SJSA1 (cell line): Measurements from ENCODE around the gene FARP1. TPM values are rescaled to one million over a fixed set of nuclear protein-coding genes. Genes with fewer than 3 reads are reported as not detected.
A peak's percentile ranks its signal among the peaks of the same experiment; 100 is the strongest.

Source experiments
- DNase-seq, 2 experiments: peaks; one replicate each; pipeline ENCODE4 v3.0.0-alpha.2; 2015 to 2020; ENCODE audit warnings: low spot score in 2 of 2, low read depth in 1 of 2
- H3K27ac ChIP-seq: fragments of 250-450 bp; sonication (Bioruptor Pico); 2 replicates; pipeline ENCODE4 v1.5.1; 2020; ENCODE audit warnings: mild to moderate bottlenecking, moderate library complexity
- H3K27me3 ChIP-seq: fragments of 250-450 bp; sonication (Bioruptor Pico); replicated peaks from 2 replicates; pipeline ENCODE4 v1.5.1; 2020; ENCODE audit warnings: mild to moderate bottlenecking, moderate library complexity
- H3K36me3 ChIP-seq: fragments of 250-450 bp; sonication (Bioruptor Pico); 2 replicates; pipeline ENCODE4 v1.5.1; 2020; ENCODE audit warnings: mild to moderate bottlenecking
- H3K4me1 ChIP-seq: fragments of 250-450 bp; sonication (Bioruptor Pico); replicated peaks from 2 replicates; pipeline ENCODE4 v1.6.1; 2021; ENCODE audit warnings: mild to moderate bottlenecking
- H3K4me3 ChIP-seq: fragments of 250-450 bp; sonication (Bioruptor Pico); 2 replicates; pipeline ENCODE4 v1.5.1; 2020; ENCODE audit warnings: mild to moderate bottlenecking
- H3K9me3 ChIP-seq: fragments of 250-450 bp; sonication (Bioruptor Pico); replicated peaks from 2 replicates; pipeline ENCODE4 v1.5.1; 2020; ENCODE audit warnings: mild to moderate bottlenecking
- total RNA-seq: library from RNA; depleted of rRNA; stranded (reverse); fragments of >200 nt; shearing (Covaris generic); gene quantifications from 2 replicates; pipeline ENCODE4 v1.2.3, GENCODE V29; 2014

Gene FARP1
- total RNA-seq, 1 experiment from 2014 or later = 31.3 TPM

GRCh38 chr13:98435376-98435775, 292.5 kb downstream of the FARP1 start:
- DNase-seq = no peak
- Histone ChIP-seq H3K9me3 (no peaks in the 10 kb centered on the region), H3K36me3 (peaks cover 10% of the 10 kb centered on the region), H3K27ac (no peak overlapping the region), H3K27me3 (no peaks in the 10 kb centered on the region; the same call in 1 of the 2 replicates), H3K4me3 (no peak overlapping the region), H3K4me1 (no peaks in the 10 kb centered on the region)

- Histone ChIP-seq H3K9me3 (no peaks in the 10 kb centered on the region), H3K27ac (no peak overlapping the region), H3K27me3 (no peaks in the 10 kb centered on the region; the same call in 1 of the 2 replicates), H3K4me1 (no peaks in the 10 kb centered on the region), H3K4me3 (no peak overlapping the region), H3K36me3 (peaks cover 17% of the 10 kb centered on the region)
- DNase-seq = no peak
Observed at GRCh38 chr13:98436233-98436910, 293.5 kb downstream of the FARP1 start.

- H3K27me3 ChIP-seq = no peaks in the 10 kb centered on the region; the same call in 1 of the 2 replicates
- no peak overlapping the region for H3K27ac ChIP-seq
- no peaks in the 10 kb centered on the region for H3K9me3 ChIP-seq
- peaks cover 5% of the 10 kb centered on the region; the same call in 1 of the 2 replicates for H3K4me1 ChIP-seq
- H3K36me3 ChIP-seq = peaks cover 20% of the 10 kb centered on the region
- no peak for DNase-seq
- no peak overlapping the region for H3K4me3 ChIP-seq
Observed at GRCh38 chr13:98438246-98439125, 295.6 kb downstream of the FARP1 start.

GRCh38 chr13:98439126-98439828, 296.4 kb downstream of the FARP1 start:
- Histone ChIP-seq H3K4me1 (peaks cover 6% of the 10 kb centered on the region; the same call in 1 of the 2 replicates), H3K36me3 (peaks cover 22% of the 10 kb centered on the region), H3K9me3 (no peaks in the 10 kb centered on the region), H3K27ac (no peak overlapping the region), H3K4me3 (no peak overlapping the region), H3K27me3 (no peaks in the 10 kb centered on the region; the same call in 1 of the 2 replicates)
- no peak for DNase-seq

GRCh38 chr13:98439896-98440295, 297.0 kb downstream of the FARP1 start:
- no peaks in the 10 kb centered on the region for H3K9me3 ChIP-seq
- H3K4me1 ChIP-seq = peaks cover 6% of the 10 kb centered on the region; the same call in 1 of the 2 replicates
- no peaks in the 10 kb centered on the region; the same call in 1 of the 2 replicates for H3K27me3 ChIP-seq
- H3K36me3 ChIP-seq = peaks cover 29% of the 10 kb centered on the region
- no peak overlapping the region for H3K27ac ChIP-seq
- no peak for DNase-seq
- no peak overlapping the region for H3K4me3 ChIP-seq

DNA sequence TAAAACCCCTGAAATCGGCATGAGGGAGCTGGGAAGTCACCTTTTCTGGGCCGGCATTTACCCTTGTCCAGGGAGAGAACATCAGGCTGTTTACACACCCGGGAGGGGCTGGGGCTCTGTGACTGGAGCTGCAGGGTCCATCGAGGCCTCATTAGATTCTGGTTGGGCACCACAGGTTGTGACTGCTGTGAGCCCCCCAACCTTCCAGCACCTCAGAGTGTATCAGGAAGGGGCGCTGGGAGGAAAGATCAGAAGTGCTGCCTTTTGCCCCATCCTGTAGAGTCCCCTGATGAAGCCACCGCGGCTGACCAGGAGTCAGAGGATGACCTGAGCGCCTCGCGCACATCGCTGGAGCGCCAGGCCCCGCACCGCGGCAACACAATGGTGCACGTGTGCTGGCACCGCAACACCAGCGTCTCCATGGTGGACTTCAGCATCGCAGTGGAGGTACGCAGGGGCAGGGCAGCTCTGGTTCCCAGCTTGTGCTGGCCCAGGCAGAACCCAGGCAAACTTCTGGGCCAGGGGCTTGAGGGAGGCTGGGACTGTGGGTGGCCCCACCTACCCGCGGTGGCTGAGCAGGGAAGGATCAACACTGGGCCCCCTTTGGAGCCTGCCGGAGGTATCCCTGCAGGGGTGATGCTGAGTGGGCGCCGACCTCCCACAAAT, 297.6 kb downstream of the FARP1 start:
- no peaks in the 10 kb centered on the region for H3K27me3 ChIP-seq
- H3K27ac ChIP-seq = no peak overlapping the region
- peaks cover 8% of the 10 kb centered on the region for H3K4me1 ChIP-seq
- H3K9me3 ChIP-seq = no peaks in the 10 kb centered on the region
- no peak for DNase-seq
- peaks cover 31% of the 10 kb centered on the region for H3K36me3 ChIP-seq
- no peak overlapping the region for H3K4me3 ChIP-seq

- Histone ChIP-seq H3K27ac (no peak overlapping the region), H3K27me3 (no peaks in the 10 kb centered on the region), H3K36me3 (peaks cover 37% of the 10 kb centered on the region), H3K4me3 (no peak overlapping the region), H3K9me3 (no peaks in the 10 kb centered on the region), H3K4me1 (peaks cover 11% of the 10 kb centered on the region)
- DNase-seq = no peak
Observed at GRCh38 chr13:98441056-98441676, 298.3 kb downstream of the FARP1 start.

DNA sequence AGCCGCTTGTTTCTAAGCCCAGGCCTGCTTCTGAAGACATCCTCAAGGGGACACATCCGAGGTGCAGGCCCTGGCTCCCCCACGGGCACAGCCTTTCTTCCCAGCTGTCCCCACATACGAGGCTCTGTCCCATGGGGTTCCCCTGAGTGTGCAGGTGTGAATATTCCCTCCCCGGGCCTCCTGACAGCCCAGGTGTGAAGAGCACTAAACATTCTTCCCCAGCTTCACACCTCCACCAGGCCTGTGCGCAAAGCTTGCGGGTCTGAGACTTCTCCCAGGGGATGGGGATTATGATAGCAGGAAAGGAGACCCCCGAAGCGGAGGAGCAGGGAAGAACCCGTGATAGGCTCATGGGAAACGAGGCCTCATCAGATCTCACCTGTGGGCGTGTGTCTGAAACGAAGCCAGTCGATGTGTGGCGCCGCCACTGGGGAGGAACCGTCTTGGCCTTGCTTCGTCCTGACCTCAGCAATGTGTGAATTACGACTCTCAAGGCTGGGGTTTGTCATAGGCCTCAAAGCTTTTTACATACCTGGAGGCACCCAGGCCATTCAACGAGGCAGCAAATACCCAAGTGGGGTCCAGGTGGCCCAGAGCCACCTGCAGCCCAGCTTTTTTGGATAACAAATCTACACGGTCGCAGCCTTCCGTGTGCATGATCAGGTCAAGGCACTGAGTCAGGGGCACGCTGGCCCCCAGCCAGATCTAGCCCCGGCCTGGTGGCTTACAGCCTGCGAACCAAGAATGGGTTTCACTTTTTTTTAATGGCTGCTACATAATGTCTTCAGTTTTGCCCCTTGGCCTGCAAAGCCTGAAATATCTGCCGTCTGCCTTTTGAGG, 299.7 kb downstream of the FARP1 start:
- no peak for DNase-seq
- Histone ChIP-seq H3K27me3 (no peaks in the 10 kb centered on the region), H3K27ac (no peak overlapping the region), H3K9me3 (no peaks in the 10 kb centered on the region), H3K36me3 (peaks cover 50% of the 10 kb centered on the region), H3K4me1 (peaks cover 11% of the 10 kb centered on the region), H3K4me3 (no peak overlapping the region)

GRCh38 chr13:98443329-98443728, 300.4 kb downstream of the FARP1 start:
- H3K27me3 ChIP-seq = no peaks in the 10 kb centered on the region
- H3K27ac ChIP-seq = no peak overlapping the region
- no peaks in the 10 kb centered on the region for H3K9me3 ChIP-seq
- DNase-seq = peak in 1 of 2 experiments; percentile 71
- no peak overlapping the region for H3K4me3 ChIP-seq
- H3K36me3 ChIP-seq = peaks cover 57% of the 10 kb centered on the region
- H3K4me1 ChIP-seq = peaks cover 11% of the 10 kb centered on the region

GRCh38 chr13:98443800-98444325, 301.0 kb downstream of the FARP1 start:
- Histone ChIP-seq H3K9me3 (no peaks in the 10 kb centered on the region), H3K36me3 (peaks cover 62% of the 10 kb centered on the region), H3K4me1 (peaks cover 11% of the 10 kb centered on the region), H3K4me3 (no peak overlapping the region), H3K27ac (no peak overlapping the region), H3K27me3 (no peaks in the 10 kb centered on the region)
- no peak for DNase-seq

DNA sequence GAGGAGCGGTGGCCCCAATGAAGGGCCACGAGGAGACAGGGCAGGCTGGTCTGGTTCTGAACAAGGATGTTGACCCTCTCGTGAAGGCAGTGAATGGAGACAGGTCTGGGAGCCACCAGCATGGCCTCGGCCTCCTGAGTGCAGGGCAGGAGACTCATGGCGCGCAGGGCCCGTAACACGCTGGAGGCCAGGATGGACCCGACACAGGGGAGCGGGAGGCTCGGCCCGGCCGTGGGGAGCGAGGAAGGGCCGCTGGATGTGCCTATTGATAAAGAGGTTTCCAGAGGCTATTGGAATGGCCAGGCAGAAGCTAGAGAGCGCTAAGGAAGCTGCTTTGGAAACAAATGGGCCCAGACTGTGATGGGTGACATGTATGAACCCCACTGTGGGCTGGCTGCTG, 301.5 kb downstream of the FARP1 start:
- Histone ChIP-seq H3K4me3 (no peak overlapping the region), H3K27me3 (no peaks in the 10 kb centered on the region), H3K27ac (no peak overlapping the region), H3K9me3 (no peaks in the 10 kb centered on the region), H3K36me3 (peaks cover 64% of the 10 kb centered on the region), H3K4me1 (peaks cover 11% of the 10 kb centered on the region)
- DNase-seq = no peak
